Right renal pelvis (tissue), 4 donors: Measurements from ENCODE around the gene TXNL1. TPM values are rescaled to one million over a fixed set of nuclear protein-coding genes. Genes with fewer than 3 reads are reported as not detected.
"Not testable (repeated sequence)": the region's sequence is repeated elsewhere in the genome, so short reads cannot be mapped to it uniquely, and the experiment has no call there.

Experiments used
- DNase-seq, 4 donors: peaks; one replicate each; pipeline ENCODE4 v3.0.0-alpha.2; 2013; ENCODE audit warnings: low read depth in 4 of 4, low spot score in 3 of 4, missing footprints in 1 of 4
- polyA plus RNA-seq, 4 donors: library from polyadenylated mRNA; unstranded; fragments of 120-200 nt; gene quantifications; one replicate each; pipeline ENCODE4 v1.2.1, GENCODE V29; 2013; ENCODE audit not compliant: insufficient read length in 4 of 4

The TXNL1 gene
- polyA plus RNA-seq, result 100 to 1,000 TPM; 104 to 123 (median 121) TPM

- peak; percentile 96 to 99 (median 97) for DNase-seq
Measured at GRCh38 chr18:56638232-56639103, at the start of gene TXNL1. TXNL1 (minus strand) TSS chr18:56638592; CDS start chr18:56638440, 152 bp downstream.

GRCh38 chr18:56684277-56684676, 45.9 kb upstream of the TXNL1 start:
- DNase-seq, result no peak

GRCh38 chr18:56678836-56679565, 40.6 kb upstream of the TXNL1 start:
- DNase-seq, result no peak

- DNase-seq, result no peak
Measured at GRCh38 chr18:56676639-56677038, 38.2 kb upstream of the TXNL1 start.

GRCh38 chr18:56672981-56673380, 34.6 kb upstream of the TXNL1 start:
- no peak for DNase-seq

- no peak for DNase-seq
Measured at GRCh38 chr18:56672391-56672790, 34.0 kb upstream of the TXNL1 start.

- DNase-seq, result no peak
Measured at GRCh38 chr18:56662902-56663301, 24.5 kb upstream of the TXNL1 start.

- DNase-seq, result no peak
Measured at GRCh38 chr18:56662502-56662901, 24.1 kb upstream of the TXNL1 start.

GRCh38 chr18:56662063-56662408, 23.6 kb upstream of the TXNL1 start:
- DNase-seq, result no peak

GRCh38 chr18:56661360-56662062, 23.1 kb upstream of the TXNL1 start:
- no peak for DNase-seq

- no peak for DNase-seq
Measured at GRCh38 chr18:56660655-56661054, 22.3 kb upstream of the TXNL1 start.

- DNase-seq, result no peak
Measured at GRCh38 chr18:56659111-56659510, 20.7 kb upstream of the TXNL1 start.

GRCh38 chr18:56658261-56658660, 19.9 kb upstream of the TXNL1 start:
- DNase-seq, result no peak

GRCh38 chr18:56654280-56654679, 15.9 kb upstream of the TXNL1 start:
- not testable (repeated sequence) for DNase-seq

- no peak for DNase-seq
Measured at GRCh38 chr18:56652802-56653201, 14.4 kb upstream of the TXNL1 start.

- DNase-seq, result no peak
Measured at GRCh38 chr18:56651771-56652092, 13.3 kb upstream of the TXNL1 start.

GRCh38 chr18:56650944-56651770, 12.8 kb upstream of the TXNL1 start, which contains the start of gene WDR7:
WDR7 (plus strand) TSS chr18:56651359; CDS start chr18:56672516, 21,157 bp downstream.
- peak; percentile 88 to 96 (median 94) for DNase-seq

- DNase-seq, result no peak
Measured at GRCh38 chr18:56649996-56650395, 11.6 kb upstream of the TXNL1 start.

GRCh38 chr18:56647951-56648893, 9.8 kb upstream of the TXNL1 start:
- DNase-seq, result no peak
